ENCODE measurements around the gene USP49.

DNA sequence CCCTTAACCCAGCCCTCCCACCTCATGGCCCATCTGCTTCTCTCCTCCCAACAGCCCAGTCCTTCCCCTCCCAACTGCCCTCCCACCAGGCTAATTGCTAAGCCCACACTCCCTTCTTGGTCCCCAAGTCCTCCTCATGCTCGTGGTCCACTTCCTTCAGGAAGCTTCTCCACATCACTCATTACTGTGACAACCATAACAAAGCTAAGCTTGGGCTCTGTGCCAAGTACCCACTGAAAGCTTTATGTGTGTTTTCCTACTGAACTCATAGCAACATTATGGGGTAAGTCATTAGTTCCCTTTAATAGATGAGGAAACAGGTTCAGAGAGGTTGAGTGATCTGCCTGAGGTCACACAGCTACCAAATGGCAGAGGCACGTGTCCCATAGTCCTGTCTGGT, 131.7 kb downstream of the USP49 start:
- TF ChIP-seq ZFX (IDR thresholded peaks at IDR 0.05): no peak
- TF ChIP-seq, protein P1, sequence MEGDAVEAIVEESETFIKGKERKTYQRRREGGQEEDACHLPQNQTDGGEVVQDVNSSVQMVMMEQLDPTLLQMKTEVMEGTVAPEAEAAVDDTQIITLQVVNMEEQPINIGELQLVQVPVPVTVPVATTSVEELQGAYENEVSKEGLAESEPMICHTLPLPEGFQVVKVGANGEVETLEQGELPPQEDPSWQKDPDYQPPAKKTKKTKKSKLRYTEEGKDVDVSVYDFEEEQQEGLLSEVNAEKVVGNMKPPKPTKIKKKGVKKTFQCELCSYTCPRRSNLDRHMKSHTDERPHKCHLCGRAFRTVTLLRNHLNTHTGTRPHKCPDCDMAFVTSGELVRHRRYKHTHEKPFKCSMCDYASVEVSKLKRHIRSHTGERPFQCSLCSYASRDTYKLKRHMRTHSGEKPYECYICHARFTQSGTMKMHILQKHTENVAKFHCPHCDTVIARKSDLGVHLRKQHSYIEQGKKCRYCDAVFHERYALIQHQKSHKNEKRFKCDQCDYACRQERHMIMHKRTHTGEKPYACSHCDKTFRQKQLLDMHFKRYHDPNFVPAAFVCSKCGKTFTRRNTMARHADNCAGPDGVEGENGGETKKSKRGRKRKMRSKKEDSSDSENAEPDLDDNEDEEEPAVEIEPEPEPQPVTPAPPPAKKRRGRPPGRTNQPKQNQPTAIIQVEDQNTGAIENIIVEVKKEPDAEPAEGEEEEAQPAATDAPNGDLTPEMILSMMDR (IDR thresholded peaks at IDR 0.05 in 2 of 3, conservative IDR thresholded peaks at IDR 0.05 in 1 of 3; ENCODE audit: borderline replicate concordance in 1 of 3, insufficient read depth in 1 of 3, low read depth in 2 of 3, low read length in 2 of 3): no peak
- TF ChIP-seq JUND (IDR thresholded peaks at IDR 0.05): no peak
- no peak for TF ChIP-seq ELF1 (IDR thresholded peaks at IDR 0.05; ENCODE audit: borderline replicate concordance, low read depth)
- TF ChIP-seq CEBPB (IDR thresholded peaks at IDR 0.05; ENCODE audit: low read depth): no peak
- TF ChIP-seq POLR2A (IDR thresholded peaks at IDR 0.05; ENCODE audit: borderline replicate concordance, extremely low read depth, insufficient read depth, insufficient read length): no peak
- no peak for TF ChIP-seq EZH2phosphoT487 (IDR thresholded peaks at IDR 0.05; ENCODE audit: borderline replicate concordance)
- TF ChIP-seq, protein P2, sequence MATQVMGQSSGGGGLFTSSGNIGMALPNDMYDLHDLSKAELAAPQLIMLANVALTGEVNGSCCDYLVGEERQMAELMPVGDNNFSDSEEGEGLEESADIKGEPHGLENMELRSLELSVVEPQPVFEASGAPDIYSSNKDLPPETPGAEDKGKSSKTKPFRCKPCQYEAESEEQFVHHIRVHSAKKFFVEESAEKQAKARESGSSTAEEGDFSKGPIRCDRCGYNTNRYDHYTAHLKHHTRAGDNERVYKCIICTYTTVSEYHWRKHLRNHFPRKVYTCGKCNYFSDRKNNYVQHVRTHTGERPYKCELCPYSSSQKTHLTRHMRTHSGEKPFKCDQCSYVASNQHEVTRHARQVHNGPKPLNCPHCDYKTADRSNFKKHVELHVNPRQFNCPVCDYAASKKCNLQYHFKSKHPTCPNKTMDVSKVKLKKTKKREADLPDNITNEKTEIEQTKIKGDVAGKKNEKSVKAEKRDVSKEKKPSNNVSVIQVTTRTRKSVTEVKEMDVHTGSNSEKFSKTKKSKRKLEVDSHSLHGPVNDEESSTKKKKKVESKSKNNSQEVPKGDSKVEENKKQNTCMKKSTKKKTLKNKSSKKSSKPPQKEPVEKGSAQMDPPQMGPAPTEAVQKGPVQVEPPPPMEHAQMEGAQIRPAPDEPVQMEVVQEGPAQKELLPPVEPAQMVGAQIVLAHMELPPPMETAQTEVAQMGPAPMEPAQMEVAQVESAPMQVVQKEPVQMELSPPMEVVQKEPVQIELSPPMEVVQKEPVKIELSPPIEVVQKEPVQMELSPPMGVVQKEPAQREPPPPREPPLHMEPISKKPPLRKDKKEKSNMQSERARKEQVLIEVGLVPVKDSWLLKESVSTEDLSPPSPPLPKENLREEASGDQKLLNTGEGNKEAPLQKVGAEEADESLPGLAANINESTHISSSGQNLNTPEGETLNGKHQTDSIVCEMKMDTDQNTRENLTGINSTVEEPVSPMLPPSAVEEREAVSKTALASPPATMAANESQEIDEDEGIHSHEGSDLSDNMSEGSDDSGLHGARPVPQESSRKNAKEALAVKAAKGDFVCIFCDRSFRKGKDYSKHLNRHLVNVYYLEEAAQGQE (IDR thresholded peaks at IDR 0.05; ENCODE audit: low read depth): no peak
- no peak for TF ChIP-seq CBX3 (IDR thresholded peaks at IDR 0.05; ENCODE audit: low read depth)
- no peak for TF ChIP-seq MAX (IDR thresholded peaks at IDR 0.05)
- TF ChIP-seq EZH2 (IDR thresholded peaks at IDR 0.05): no peak

Measured in HCT116 (cell line).